GM20431 (cell line): ENCODE results near the gene YIPF1.

Experiments
- in situ Hi-C: fragments of 300-500 bp; cut with MseI, MboI; formaldehyde crosslinking; loops from one replicate; pipeline ENCODE4 v1.15.0; 2020; ENCODE audit warnings: low sequenced_read_pairs; ENCODE audit not compliant: unreplicated experiment

YIPF1 gene

GRCh38 chr1:53889304-53890298 is at the start of gene YIPF1:
Gene YIPF1 (minus strand): TSS chr1:53889797. CDS start chr1:53888937, 860 bp downstream.
- in situ Hi-C loops = no loop called here

- in situ Hi-C loops = no loop called here
Measured at GRCh38 chr1:53938136-53938830, 48.7 kb upstream of the YIPF1 start.

GRCh38 chr1:53936430-53936829 is 46.8 kb upstream of the YIPF1 start:
- in situ Hi-C loops = no loop called here

- in situ Hi-C loops = no loop called here
Measured at GRCh38 chr1:53934170-53934765, 44.7 kb upstream of the YIPF1 start.

GRCh38 chr1:53931523-53931922 is 41.9 kb upstream of the YIPF1 start:
- in situ Hi-C loops = no loop called here

GRCh38 chr1:53930932-53931331 is 41.3 kb upstream of the YIPF1 start:
- in situ Hi-C loops = no loop called here

- in situ Hi-C loops = no loop called here
Measured at GRCh38 chr1:53929246-53929960, 39.8 kb upstream of the YIPF1 start.

GRCh38 chr1:53927376-53927881 is 37.8 kb upstream of the YIPF1 start:
- in situ Hi-C loops = no loop called here

- in situ Hi-C loops = no loop called here
Measured at GRCh38 chr1:53919675-53920066, 30.1 kb upstream of the YIPF1 start.

- in situ Hi-C loops = no loop called here
Measured at GRCh38 chr1:53918343-53918742, 28.7 kb upstream of the YIPF1 start.

- in situ Hi-C loops = no loop called here
Measured at GRCh38 chr1:53913352-53914033, 23.9 kb upstream of the YIPF1 start.

- in situ Hi-C loops = no loop called here
Measured at GRCh38 chr1:53911442-53911841, 21.8 kb upstream of the YIPF1 start.

GRCh38 chr1:53909946-53910345 is 20.3 kb upstream of the YIPF1 start:
- in situ Hi-C loops = no loop called here

- in situ Hi-C loops = no loop called here
Measured at GRCh38 chr1:53906121-53906520, 16.5 kb upstream of the YIPF1 start.

GRCh38 chr1:53905509-53905908 is 15.9 kb upstream of the YIPF1 start:
- in situ Hi-C loops = no loop called here

GRCh38 chr1:53902235-53903138 is 12.9 kb upstream of the YIPF1 start:
- in situ Hi-C loops = no loop called here

- in situ Hi-C loops = no loop called here
Measured at GRCh38 chr1:53899708-53900107, 10.1 kb upstream of the YIPF1 start.

- in situ Hi-C loops = no loop called here
Measured at GRCh38 chr1:53899206-53899628, 9.6 kb upstream of the YIPF1 start.
